IPS-20b (cell line): Measurements from ENCODE around the gene TEX29.

ENCODE experiments used
- H3K27ac ChIP-seq: one replicate; pipeline ENCODE4 v1.5.1; 2013; ENCODE audit warnings: low read length
- H3K27me3 ChIP-seq: 2 replicates; pipeline ENCODE4 v1.6.1; 2013; ENCODE audit warnings: mild to moderate bottlenecking, low read length, inconsistent platforms; ENCODE audit not compliant: insufficient read depth
- H3K36me3 ChIP-seq: 2 replicates; pipeline ENCODE4 v1.6.1; 2013; ENCODE audit warnings: low read depth, mild to moderate bottlenecking, inconsistent platforms, low read length, moderate library complexity; ENCODE audit not compliant: insufficient read depth
- H3K4me1 ChIP-seq: 2 replicates; pipeline ENCODE4 v1.6.1; 2013; ENCODE audit warnings: mild to moderate bottlenecking, control low read depth, inconsistent platforms, low read length, moderate library complexity; ENCODE audit not compliant: insufficient read depth
- H3K4me3 ChIP-seq: 2 replicates; pipeline ENCODE4 v1.5.1; 2013; ENCODE audit warnings: mild to moderate bottlenecking, low read length, inconsistent platforms
- H3K9ac ChIP-seq: 2 replicates; pipeline ENCODE4 v1.6.1; 2013; ENCODE audit warnings: low read depth, mild to moderate bottlenecking, inconsistent platforms, low read length, moderate library complexity
- H3K9me3 ChIP-seq: 2 replicates; pipeline ENCODE4 v1.6.1; 2013; ENCODE audit warnings: mild to moderate bottlenecking, low read depth, low read length, inconsistent platforms; ENCODE audit not compliant: insufficient read depth

The TEX29 gene

GRCh38 chr13:111282425-111282824 is 38.0 kb upstream of the TEX29 start:
- Histone ChIP-seq H3K9me3 (no peaks in the 10 kb centered on the region), H3K4me1 (no peaks in the 10 kb centered on the region), H3K36me3 (peaks cover 93% of the 10 kb centered on the region), H3K4me3 (no peak overlapping the region), H3K27ac (no peak overlapping the region), H3K27me3 (no peaks in the 10 kb centered on the region), H3K9ac (no peak overlapping the region)

- Histone ChIP-seq H3K4me1 (no peaks in the 10 kb centered on the region), H3K36me3 (peaks cover 91% of the 10 kb centered on the region), H3K9me3 (no peaks in the 10 kb centered on the region), H3K4me3 (no peak overlapping the region), H3K9ac (no peak overlapping the region), H3K27ac (no peak overlapping the region), H3K27me3 (no peaks in the 10 kb centered on the region)
These were observed 37.4 kb upstream of the TEX29 start for GRCh38 chr13:111282997-111283396.

GRCh38 chr13:111283457-111283856 is 37.0 kb upstream of the TEX29 start:
- H3K9ac ChIP-seq = no peak overlapping the region
- H3K36me3 ChIP-seq = peaks cover 91% of the 10 kb centered on the region
- no peaks in the 10 kb centered on the region for H3K9me3 ChIP-seq
- H3K27me3 ChIP-seq = no peaks in the 10 kb centered on the region
- no peaks in the 10 kb centered on the region for H3K4me1 ChIP-seq
- no peak overlapping the region for H3K4me3 ChIP-seq
- H3K27ac ChIP-seq = no peak overlapping the region

GRCh38 chr13:111283991-111284390 is 36.5 kb upstream of the TEX29 start:
- Histone ChIP-seq H3K9me3 (no peaks in the 10 kb centered on the region), H3K27me3 (no peaks in the 10 kb centered on the region), H3K27ac (no peak overlapping the region), H3K4me3 (no peak overlapping the region), H3K4me1 (no peaks in the 10 kb centered on the region), H3K36me3 (peaks cover 86% of the 10 kb centered on the region), H3K9ac (no peak overlapping the region)

DNA sequence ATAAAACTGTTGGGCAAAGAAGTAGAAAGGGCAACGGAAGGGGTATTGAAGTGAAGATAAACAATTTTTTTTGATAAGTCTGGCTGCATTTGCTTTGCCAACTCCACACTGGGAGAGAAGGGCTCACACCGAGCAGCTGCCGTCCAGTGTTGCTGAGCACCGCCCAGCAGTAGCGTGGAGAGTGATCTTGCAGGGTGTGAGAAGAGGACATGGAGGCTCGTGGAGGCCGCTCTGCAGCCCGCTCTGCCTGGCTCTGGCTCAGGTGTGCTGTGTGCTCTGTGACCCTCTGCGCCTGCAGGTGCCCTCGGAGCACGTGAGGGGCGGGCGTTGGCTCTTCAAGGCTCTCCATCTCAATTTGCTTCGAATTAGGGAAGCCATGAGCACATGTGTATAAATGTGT is 35.9 kb upstream of the TEX29 start:
- H3K27ac ChIP-seq = no peak overlapping the region

GRCh38 chr13:111286162-111286561 is 34.3 kb upstream of the TEX29 start:
- Histone ChIP-seq H3K27me3 (no peaks in the 10 kb centered on the region), H3K9me3 (no peaks in the 10 kb centered on the region), H3K9ac (no peak overlapping the region), H3K4me1 (no peaks in the 10 kb centered on the region), H3K27ac (no peak overlapping the region), H3K4me3 (no peak overlapping the region), H3K36me3 (peaks cover 88% of the 10 kb centered on the region)

More for the DNA sequence above, 35.9 kb upstream of the TEX29 start:
- peaks cover 85% of the 10 kb centered on the region for H3K36me3 ChIP-seq
- H3K9ac ChIP-seq = no peak overlapping the region
- no peaks in the 10 kb centered on the region for H3K9me3 ChIP-seq
- no peaks in the 10 kb centered on the region for H3K4me1 ChIP-seq
- no peaks in the 10 kb centered on the region for H3K27me3 ChIP-seq
- H3K4me3 ChIP-seq = no peak overlapping the region

- Histone ChIP-seq H3K9me3 (no peaks in the 10 kb centered on the region), H3K9ac (no peak overlapping the region), H3K27me3 (no peaks in the 10 kb centered on the region), H3K4me1 (no peaks in the 10 kb centered on the region), H3K4me3 (no peak overlapping the region), H3K36me3 (peaks cover 85% of the 10 kb centered on the region), H3K27ac (no peak overlapping the region)
These were observed 33.7 kb upstream of the TEX29 start for GRCh38 chr13:111286749-111287148.

GRCh38 chr13:111287201-111287600 is 33.2 kb upstream of the TEX29 start:
- H3K27me3 ChIP-seq = no peaks in the 10 kb centered on the region
- no peaks in the 10 kb centered on the region for H3K9me3 ChIP-seq
- no peak overlapping the region for H3K4me3 ChIP-seq
- H3K36me3 ChIP-seq = peaks cover 85% of the 10 kb centered on the region
- no peak overlapping the region for H3K9ac ChIP-seq
- no peaks in the 10 kb centered on the region for H3K4me1 ChIP-seq
- no peak overlapping the region for H3K27ac ChIP-seq

GRCh38 chr13:111288276-111288675 is 32.2 kb upstream of the TEX29 start:
- Histone ChIP-seq H3K27ac (no peak overlapping the region), H3K27me3 (no peaks in the 10 kb centered on the region), H3K4me3 (no peak overlapping the region), H3K36me3 (peaks cover 85% of the 10 kb centered on the region), H3K9ac (no peak overlapping the region), H3K4me1 (no peaks in the 10 kb centered on the region), H3K9me3 (no peaks in the 10 kb centered on the region)

DNA sequence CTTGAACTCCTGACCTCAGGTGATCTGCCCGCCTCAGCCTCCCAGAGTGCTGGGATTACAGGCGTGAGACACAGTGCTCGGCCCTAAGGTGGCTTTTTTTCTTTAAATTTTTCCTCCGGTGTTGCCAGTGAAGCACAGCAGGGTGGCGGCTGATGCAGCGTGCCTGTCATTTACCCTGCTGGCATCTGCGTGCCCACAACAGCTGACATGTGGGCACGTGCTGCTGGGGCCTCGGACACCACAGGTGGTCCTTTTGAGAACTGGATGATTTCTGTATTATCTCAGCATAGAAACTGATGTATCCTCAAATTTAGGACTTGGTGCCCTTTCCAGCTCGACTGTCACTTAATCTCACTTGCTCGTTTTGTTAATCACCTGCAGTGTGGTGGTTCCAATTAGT is 31.2 kb upstream of the TEX29 start:
- peaks cover 85% of the 10 kb centered on the region for H3K36me3 ChIP-seq
- H3K9me3 ChIP-seq = no peaks in the 10 kb centered on the region
- H3K27me3 ChIP-seq = no peaks in the 10 kb centered on the region
- no peak overlapping the region for H3K27ac ChIP-seq
- H3K9ac ChIP-seq = no peak overlapping the region
- H3K4me1 ChIP-seq = no peaks in the 10 kb centered on the region
- no peak overlapping the region for H3K4me3 ChIP-seq

DNA sequence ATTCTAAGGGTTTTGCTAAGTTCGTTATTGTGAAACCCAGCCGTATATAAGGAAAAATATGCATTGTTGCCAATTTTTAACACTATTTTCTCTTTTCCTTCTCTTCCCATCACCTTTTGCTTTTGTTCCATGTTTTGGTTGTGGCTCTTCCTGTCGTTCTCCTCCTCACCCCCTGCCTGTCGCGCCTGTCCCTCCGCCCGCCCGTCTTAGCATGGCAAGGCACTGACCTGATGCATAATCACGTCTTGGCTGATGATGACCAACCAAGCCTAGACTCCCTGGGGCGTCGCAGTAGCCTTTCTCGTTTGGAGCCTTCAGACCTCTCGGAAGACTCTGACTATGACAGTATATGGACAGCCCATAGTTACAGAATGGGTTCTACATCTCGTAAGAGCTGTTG is 28.5 kb upstream of the TEX29 start:
- Histone ChIP-seq H3K36me3 (peaks cover 73% of the 10 kb centered on the region), H3K27ac (no peak overlapping the region), H3K4me3 (no peak overlapping the region), H3K9me3 (no peaks in the 10 kb centered on the region), H3K27me3 (no peaks in the 10 kb centered on the region), H3K9ac (no peak overlapping the region), H3K4me1 (no peaks in the 10 kb centered on the region)

DNA sequence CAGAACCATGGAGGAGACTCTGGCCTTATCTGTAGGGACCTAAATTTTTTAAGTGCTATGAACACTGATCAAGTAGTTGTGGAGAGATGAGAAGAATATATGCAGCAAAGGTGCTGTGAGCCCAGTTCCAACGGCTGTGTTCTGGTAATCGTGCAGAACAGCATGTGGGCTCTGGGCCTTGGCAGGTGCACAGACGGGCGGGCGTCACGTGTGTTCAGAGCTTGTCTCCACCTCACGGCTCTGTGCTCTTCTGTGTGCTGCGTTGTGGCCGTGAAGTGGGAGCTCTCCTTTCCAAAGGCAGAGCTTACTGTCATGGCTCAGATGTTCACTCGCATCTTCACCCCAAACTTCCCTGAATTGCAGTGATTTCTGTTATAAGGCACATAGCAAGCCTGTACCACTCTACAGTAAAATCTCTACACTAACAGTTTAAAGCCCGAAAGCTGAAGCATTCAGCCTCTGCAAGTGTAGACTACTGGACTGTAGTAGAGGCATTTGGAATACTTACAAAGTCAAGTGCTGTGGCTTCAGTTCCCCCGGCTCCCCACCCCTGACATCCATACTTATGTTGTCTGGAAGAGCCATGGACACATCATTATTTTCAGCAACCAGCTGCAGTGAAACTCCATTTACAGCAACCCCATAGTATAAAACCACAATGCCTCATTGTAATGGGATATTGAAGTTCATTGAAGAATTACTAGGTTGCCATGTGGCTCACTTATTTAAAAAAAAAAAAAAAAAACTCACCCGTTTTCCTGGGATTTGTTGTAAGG is 27.5 kb upstream of the TEX29 start:
- peaks cover 64% of the 10 kb centered on the region for H3K36me3 ChIP-seq
- H3K4me3 ChIP-seq = no peak overlapping the region
- H3K27ac ChIP-seq = no peak overlapping the region
- H3K9me3 ChIP-seq = no peaks in the 10 kb centered on the region
- no peaks in the 10 kb centered on the region for H3K27me3 ChIP-seq
- H3K4me1 ChIP-seq = no peaks in the 10 kb centered on the region
- H3K9ac ChIP-seq = no peak overlapping the region
